Endothelial cell (in vitro differentiated cells): Measurements from ENCODE around the gene MATCAP1. TPM values are rescaled to one million over a fixed set of nuclear protein-coding genes. Genes with fewer than 3 reads are reported as not detected.
A peak's percentile ranks its signal among the peaks of the same experiment; 100 is the strongest.

ENCODE experiments used
- DNase-seq: peaks from one replicate; pipeline ENCODE4 v3.0.0; 2021; ENCODE audit warnings: low spot score
- H3K27ac Mint-ChIP-seq: one replicate; pipeline ENCODE4 v1.8.0; 2021; ENCODE audit warnings: mixed read lengths, inconsistent platforms; ENCODE audit not compliant: unreplicated experiment
- H3K27me3 Mint-ChIP-seq: one replicate; pipeline ENCODE4 v1.8.0; 2021; ENCODE audit warnings: mild to moderate bottlenecking, moderate library complexity, mixed read lengths, inconsistent platforms; ENCODE audit not compliant: unreplicated experiment
- H3K36me3 Mint-ChIP-seq: one replicate; pipeline ENCODE4 v1.8.0; 2021; ENCODE audit warnings: mild to moderate bottlenecking, low read depth, mixed read lengths, inconsistent platforms; ENCODE audit not compliant: unreplicated experiment
- H3K4me1 Mint-ChIP-seq: one replicate; pipeline ENCODE4 v1.8.0; 2021; ENCODE audit warnings: mild to moderate bottlenecking, mixed read lengths, inconsistent platforms; ENCODE audit not compliant: unreplicated experiment
- H3K4me3 Mint-ChIP-seq: one replicate; pipeline ENCODE4 v1.8.0; 2021; ENCODE audit warnings: mild to moderate bottlenecking, mixed read lengths, inconsistent platforms; ENCODE audit not compliant: unreplicated experiment
- H3K9me3 Mint-ChIP-seq: one replicate; pipeline ENCODE4 v1.8.0; 2021; ENCODE audit warnings: mixed read lengths, inconsistent platforms; ENCODE audit not compliant: unreplicated experiment
- total RNA-seq: library from RNA; stranded (reverse); fragmentation: NEBNext Ultra II Directional; extraction: Animal tissue kit (Norgen Biotek cat#: 25700); gene quantifications from one replicate; pipeline ENCODE4 v1.2.1, GENCODE V29; 2021; ENCODE audit not compliant: unreplicated experiment
- TF ChIP-seq, protein P1 (sequence below): fragments of 200-600 bp; sonication (generic); IDR thresholded peaks from one replicate; pipeline ENCODE4 v1.5.0; 2021; ENCODE audit warnings: antibody characterized with exemption; ENCODE audit not compliant: unreplicated experiment

The MATCAP1 gene
- total RNA-seq, 1 donor from 2014 or later = 88.8 TPM

DNA sequence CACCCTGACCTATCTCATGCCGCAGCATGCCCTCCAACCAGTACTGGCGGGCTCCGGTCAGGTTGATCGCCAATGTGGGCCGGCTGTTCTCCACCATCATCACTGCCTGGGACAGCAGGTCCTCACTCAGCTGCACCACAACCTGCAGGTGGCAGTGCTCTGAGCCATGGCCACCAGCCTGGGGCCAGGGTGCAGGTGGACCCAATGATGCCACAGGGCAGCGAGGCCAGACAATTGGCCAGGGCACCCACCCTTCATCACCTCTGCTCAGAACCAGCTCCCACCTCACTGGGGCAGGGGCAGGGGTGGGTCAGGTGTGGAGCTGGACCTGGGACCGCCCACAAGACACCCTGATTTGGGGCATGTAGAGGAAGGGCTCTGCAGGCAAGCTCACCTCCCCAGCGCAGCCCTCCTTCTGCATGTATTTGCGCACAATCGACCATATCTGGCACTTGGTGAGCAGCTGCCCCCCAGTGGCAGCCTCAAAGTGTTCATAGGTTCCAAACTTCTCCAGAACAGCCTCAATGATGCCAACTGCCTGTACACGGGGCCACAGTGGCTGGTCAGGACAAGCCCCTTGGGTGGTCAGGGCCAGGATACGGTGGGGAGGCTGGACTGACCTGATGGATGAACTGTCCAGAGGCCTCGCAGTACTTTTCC, 4.2 kb downstream of the MATCAP1 start:
- Mint-ChIP-seq H3K4me3 (no peak overlapping the region), H3K36me3 (peaks cover 20% of the 10 kb centered on the region), H3K27me3 (peaks cover 20% of the 10 kb centered on the region), H3K9me3 (no peaks in the 10 kb centered on the region), H3K27ac (no peak overlapping the region), H3K4me1 (peaks cover 4% of the 10 kb centered on the region)
- DNase-seq = no peak
- TF ChIP-seq, protein P1, sequence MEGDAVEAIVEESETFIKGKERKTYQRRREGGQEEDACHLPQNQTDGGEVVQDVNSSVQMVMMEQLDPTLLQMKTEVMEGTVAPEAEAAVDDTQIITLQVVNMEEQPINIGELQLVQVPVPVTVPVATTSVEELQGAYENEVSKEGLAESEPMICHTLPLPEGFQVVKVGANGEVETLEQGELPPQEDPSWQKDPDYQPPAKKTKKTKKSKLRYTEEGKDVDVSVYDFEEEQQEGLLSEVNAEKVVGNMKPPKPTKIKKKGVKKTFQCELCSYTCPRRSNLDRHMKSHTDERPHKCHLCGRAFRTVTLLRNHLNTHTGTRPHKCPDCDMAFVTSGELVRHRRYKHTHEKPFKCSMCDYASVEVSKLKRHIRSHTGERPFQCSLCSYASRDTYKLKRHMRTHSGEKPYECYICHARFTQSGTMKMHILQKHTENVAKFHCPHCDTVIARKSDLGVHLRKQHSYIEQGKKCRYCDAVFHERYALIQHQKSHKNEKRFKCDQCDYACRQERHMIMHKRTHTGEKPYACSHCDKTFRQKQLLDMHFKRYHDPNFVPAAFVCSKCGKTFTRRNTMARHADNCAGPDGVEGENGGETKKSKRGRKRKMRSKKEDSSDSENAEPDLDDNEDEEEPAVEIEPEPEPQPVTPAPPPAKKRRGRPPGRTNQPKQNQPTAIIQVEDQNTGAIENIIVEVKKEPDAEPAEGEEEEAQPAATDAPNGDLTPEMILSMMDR = no peak

DNA sequence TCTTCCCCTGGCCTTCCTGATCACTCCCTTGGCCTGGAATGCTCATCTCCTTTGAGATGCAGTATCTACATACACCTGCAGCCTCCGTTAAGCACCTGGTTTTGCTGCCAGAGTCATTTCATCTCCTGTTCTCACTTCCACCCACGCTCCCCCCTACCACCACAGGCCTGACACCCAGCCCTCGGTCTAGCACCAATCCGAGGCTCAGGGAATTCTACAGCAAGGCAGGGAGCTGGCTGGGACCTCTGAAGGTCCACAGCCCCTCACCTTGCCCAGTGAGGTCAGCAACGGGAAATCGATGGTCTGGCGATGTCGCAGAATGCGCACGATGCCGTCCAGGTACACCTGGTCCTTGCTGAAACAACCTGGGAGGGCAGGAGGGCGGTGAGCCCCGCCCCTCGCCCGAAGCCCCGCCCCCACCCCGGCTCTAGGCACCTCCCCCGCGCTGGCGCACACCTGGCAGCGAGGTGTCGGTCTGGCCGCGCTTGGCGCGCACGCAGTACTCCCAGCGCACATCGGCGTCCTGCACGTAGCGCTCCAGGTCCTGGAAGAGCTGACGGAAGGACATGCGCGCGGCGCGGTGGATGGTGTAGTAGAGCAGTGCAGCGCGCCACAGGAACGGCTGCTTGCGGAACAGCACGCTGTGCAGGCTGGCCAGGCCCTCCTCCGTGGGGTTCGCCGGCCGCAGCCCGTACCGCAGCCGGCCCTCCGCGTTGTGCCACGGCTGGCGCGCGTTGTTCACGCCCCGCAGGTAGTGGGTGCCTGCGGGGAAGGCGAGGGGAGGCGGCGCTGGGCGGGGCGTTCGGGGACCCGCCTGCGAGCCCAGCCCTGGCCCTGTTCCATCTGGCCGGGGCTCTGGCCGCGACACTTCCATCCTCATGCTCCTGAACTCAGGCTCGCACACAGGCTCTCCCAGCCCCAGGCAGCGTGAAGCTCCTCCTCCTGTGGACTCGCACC, 5.7 kb downstream of the MATCAP1 start:
- peaks cover 29% of the 10 kb centered on the region for H3K27me3 Mint-ChIP-seq
- H3K4me3 Mint-ChIP-seq = peak overlapping the region; percentile 28
- H3K27ac Mint-ChIP-seq = peak overlapping the region; percentile 13
- no peak for DNase-seq
- H3K4me1 Mint-ChIP-seq = peaks cover 14% of the 10 kb centered on the region
- H3K36me3 Mint-ChIP-seq = peaks cover 20% of the 10 kb centered on the region
- TF ChIP-seq, protein P1 = no peak
- H3K9me3 Mint-ChIP-seq = no peaks in the 10 kb centered on the region

DNA sequence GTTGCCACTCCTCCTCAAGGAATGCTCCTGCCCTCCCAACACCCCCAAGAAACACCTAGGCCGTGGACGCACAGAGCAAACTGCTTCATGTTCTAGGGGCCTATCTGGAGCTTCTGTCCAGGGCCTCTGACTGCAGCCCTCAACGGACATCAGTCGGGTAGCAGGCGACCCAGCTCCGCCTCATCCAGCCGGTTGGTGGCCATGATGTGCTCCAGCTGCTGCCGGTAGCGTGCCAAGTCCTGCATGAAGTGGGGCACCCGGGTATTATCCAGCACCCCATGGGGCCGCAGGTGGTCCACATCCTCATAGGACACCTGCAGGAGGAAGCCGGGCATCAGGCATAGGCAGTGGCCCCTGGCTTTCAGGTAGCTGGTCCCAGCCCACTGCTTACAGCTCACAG, 7.1 kb downstream of the MATCAP1 start:
- Mint-ChIP-seq H3K9me3 (no peaks in the 10 kb centered on the region), H3K4me3 (no peak overlapping the region), H3K27me3 (peaks cover 35% of the 10 kb centered on the region), H3K27ac (no peak overlapping the region), H3K4me1 (peaks cover 15% of the 10 kb centered on the region), H3K36me3 (peaks cover 20% of the 10 kb centered on the region)
- TF ChIP-seq, protein P1 = no peak
- no peak for DNase-seq

DNA sequence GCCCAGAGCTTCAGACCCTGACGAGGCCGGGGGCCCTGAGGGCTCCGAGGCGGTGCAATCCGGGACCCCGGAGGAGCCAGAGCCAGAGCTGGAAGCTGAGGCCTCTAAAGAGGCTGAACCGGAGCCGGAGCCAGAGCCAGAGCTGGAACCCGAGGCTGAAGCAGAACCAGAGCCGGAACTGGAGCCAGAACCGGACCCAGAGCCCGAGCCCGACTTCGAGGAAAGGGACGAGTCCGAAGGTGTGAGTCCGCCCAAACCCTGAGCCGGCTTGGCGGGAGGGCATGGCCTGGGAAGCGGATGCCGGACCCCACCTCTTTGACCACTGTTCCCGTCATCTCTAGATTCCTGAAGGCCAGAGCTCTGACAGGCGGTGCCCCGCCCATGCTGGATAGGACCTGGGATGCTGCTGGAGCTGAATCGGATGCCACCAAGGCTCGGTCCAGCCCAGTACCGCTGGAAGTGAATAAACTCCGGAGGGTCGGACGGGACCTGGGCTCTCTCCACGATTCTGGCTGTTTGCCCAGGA, 9.0 kb downstream of the MATCAP1 start:
- Mint-ChIP-seq H3K4me3 (no peak overlapping the region), H3K36me3 (peaks cover 24% of the 10 kb centered on the region), H3K27me3 (peaks cover 44% of the 10 kb centered on the region), H3K27ac (no peak overlapping the region), H3K4me1 (peaks cover 28% of the 10 kb centered on the region), H3K9me3 (no peaks in the 10 kb centered on the region)
- DNase-seq = no peak
- TF ChIP-seq, protein P1 = no peak
